Body of pancreas (tissue), 4 donors: ENCODE data around the gene TTLL1. TPM values are rescaled to one million over a fixed set of nuclear protein-coding genes. Genes with fewer than 3 reads are reported as not detected.

ENCODE experiments used
- ATAC-seq: fragments of 150-250 bp; one replicate; pipeline ENCODE4 v1.9.1; 2016
- DNase-seq, 4 donors: peaks; one replicate each; pipeline ENCODE4 v3.0.0-alpha.2; 2019
- H3K27ac ChIP-seq, 4 donors: fragments of 200-600 bp; sonication (generic); 1 replicate in 3 of 4; 2 replicates in 1 of 4; pipeline versions ENCODE4 v1.5.1 to v1.6.1; 2016 to 2019; ENCODE audit warnings: mild to moderate bottlenecking in 1 of 4, mixed read lengths in 1 of 4, moderate library complexity in 1 of 4
- H3K27me3 ChIP-seq, 2 donors: fragments of 200-600 bp; sonication (generic); one replicate each; pipeline ENCODE4 v1.6.0; 2016; ENCODE audit warnings: mild to moderate bottlenecking in 1 of 2
- H3K36me3 ChIP-seq, 2 donors: fragments of 200-600 bp; sonication (generic); replicated peaks in 1 of 2; 2 replicates each; pipeline ENCODE4 v1.5.1; 2016; ENCODE audit warnings: low read depth in 2 of 2; ENCODE audit not compliant: insufficient read depth in 1 of 2
- H3K4me1 ChIP-seq: fragments of 200-600 bp; sonication (generic); one replicate; pipeline ENCODE4 v1.6.0; 2016
- H3K4me3 ChIP-seq, 2 donors: fragments of 200-600 bp; sonication (generic); 1 replicate in 1 of 2; 2 replicates in 1 of 2; pipeline ENCODE4 v1.5.1; 2016 to 2019
- H3K9me3 ChIP-seq, 3 donors: fragments of 200-600 bp; sonication (generic); 1 replicate in 2 of 3; 2 replicates in 1 of 3; pipeline ENCODE4 v1.5.1; 2016
- CTCF ChIP-seq, 7 experiments: fragments of 450-650 bp in 4 of 7; fragments of 200-600 bp in 3 of 7; sonication (generic) in 3 of 7; IDR thresholded peaks; one replicate each; pipeline ENCODE4 v1.5.1; 2016 to 2019; ENCODE audit warnings: antibody characterized with exemption in 7 of 7
- POLR2A ChIP-seq, 3 donors: fragments of 450-650 bp; IDR thresholded peaks; one replicate each; pipeline ENCODE4 v1.6.1; 2016; ENCODE audit warnings: antibody characterized with exemption in 3 of 3, mild to moderate bottlenecking in 2 of 3
- WGBS, 2 donors: methylation state at CpG; one replicate each; pipeline ENCODE4 v1.1.5; 2017; 5-methylcytosine and 5-hydroxymethylcytosine counted together
- intact Hi-C: fragments of 100-400 bp; cut with DNase I; formaldehyde crosslinking; loops from one replicate; pipeline ENCODE4 v1.15.1; 2023
- total RNA-seq, 2 donors: library from RNA; depleted of rRNA; stranded (reverse); fragments of >200 nt; gene quantifications; one replicate each; pipeline ENCODE4 v1.1.0, GENCODE V29; 2016

Gene TTLL1
- total RNA-seq, 2 donors from 2014 or later, result 2.0 to 7.0 TPM

- intact Hi-C loops, result no loop called here
- 38 to 51% methylated on average over 7 of the region's 7 CpGs for WGBS, 2 donors
- H3K4me1 ChIP-seq, result no peaks in the 10 kb centered on the region
- peak; percentile 45 for ATAC-seq
- TF ChIP-seq POLR2A (IDR thresholded peaks at IDR 0.05) (no peak), CTCF (IDR thresholded peaks at IDR 0.05) (no peak)
- H3K9me3 ChIP-seq, result no peaks in the 10 kb centered on the region
- H3K27me3 ChIP-seq, result no peaks in the 10 kb centered on the region
- DNase-seq, result peak; percentile 44 to 79 (median 70)
- H3K36me3 ChIP-seq, result no peaks in the 10 kb centered on the region
- H3K4me3 ChIP-seq, result no peak overlapping the region
- peak overlapping the region in 1 of 4 donors; percentile 1 for H3K27ac ChIP-seq
Observed at GRCh38 chr22:43057641-43058040, 31.6 kb downstream of the TTLL1 start.

- no peaks in the 10 kb centered on the region for H3K4me1 ChIP-seq
- H3K36me3 ChIP-seq, result no peaks in the 10 kb centered on the region
- no peak overlapping the region for H3K27ac ChIP-seq
- WGBS, 2 donors, result 97% methylated on average over 6 to 7 of the region's 7 CpGs
- intact Hi-C loops, result no loop called here
- ATAC-seq, result no peak
- DNase-seq, result no peak
- TF ChIP-seq CTCF (IDR thresholded peaks at IDR 0.05), result peak in 2 of 7 experiments; percentile 17 to 23
- TF ChIP-seq POLR2A (IDR thresholded peaks at IDR 0.05), result no peak
- H3K27me3 ChIP-seq, result no peaks in the 10 kb centered on the region
- H3K9me3 ChIP-seq, result no peaks in the 10 kb centered on the region
- H3K4me3 ChIP-seq, result no peak overlapping the region
Observed at GRCh38 chr22:43053176-43053575, 36.0 kb downstream of the TTLL1 start.

GRCh38 chr22:43050995-43051394 lies 38.2 kb downstream of the TTLL1 start:
- no peaks in the 10 kb centered on the region for H3K4me1 ChIP-seq
- 72 to 87% methylated on average over 3 to 10 of the region's 10 CpGs for WGBS, 2 donors
- no peaks in the 10 kb centered on the region for H3K9me3 ChIP-seq
- no peak overlapping the region for H3K4me3 ChIP-seq
- DNase-seq, result no peak
- intact Hi-C loops, result no loop called here
- no peaks in the 10 kb centered on the region for H3K27me3 ChIP-seq
- TF ChIP-seq CTCF (IDR thresholded peaks at IDR 0.05) (no peak), POLR2A (IDR thresholded peaks at IDR 0.05) (no peak)
- no peak overlapping the region for H3K27ac ChIP-seq
- H3K36me3 ChIP-seq, result no peaks in the 10 kb centered on the region
- no peak for ATAC-seq

GRCh38 chr22:43047605-43048004 lies 41.6 kb downstream of the TTLL1 start:
- H3K36me3 ChIP-seq, result no peaks in the 10 kb centered on the region
- 71 to 81% methylated on average over 7 of the region's 7 CpGs for WGBS, 2 donors
- DNase-seq (no peak), ATAC-seq (no peak)
- no peaks in the 10 kb centered on the region for H3K27me3 ChIP-seq
- H3K4me3 ChIP-seq, result no peak overlapping the region
- H3K27ac ChIP-seq, result no peak overlapping the region
- intact Hi-C loops, result no loop called here
- H3K9me3 ChIP-seq, result no peaks in the 10 kb centered on the region
- peaks cover 1% of the 10 kb centered on the region for H3K4me1 ChIP-seq
- TF ChIP-seq CTCF (IDR thresholded peaks at IDR 0.05) (no peak), POLR2A (IDR thresholded peaks at IDR 0.05) (no peak)

GRCh38 chr22:43044290-43044712 lies 44.9 kb downstream of the TTLL1 start:
- no peak for TF ChIP-seq POLR2A (IDR thresholded peaks at IDR 0.05)
- TF ChIP-seq CTCF (IDR thresholded peaks at IDR 0.05), result no peak
- Histone ChIP-seq H3K4me1 (peaks cover 15% of the 10 kb centered on the region), H3K27ac (no peak overlapping the region), H3K4me3 (no peak overlapping the region), H3K27me3 (no peaks in the 10 kb centered on the region), H3K9me3 (no peaks in the 10 kb centered on the region), H3K36me3 (no peaks in the 10 kb centered on the region)
- 84 to 89% methylated on average over 10 of the region's 10 CpGs for WGBS, 2 donors
- DNase-seq, result no peak
- no peak for ATAC-seq
- intact Hi-C loops, result no loop called here
